PC-9 (cell line): ENCODE data around the gene KIFAP3. TPM values are rescaled to one million over a fixed set of nuclear protein-coding genes. Genes with fewer than 3 reads are reported as not detected.

Source experiments
- BruUV-seq: library from RNA; stranded (reverse); fragments of 400-500 nt; replicated peaks from 2 replicates; lab custom pipeline; 2021; lab: Mats Ljungman, UMichigan
- CTCF ChIA-PET: fragments of 300-600 bp; sonication (Branson Sonifier 250); formaldehyde crosslinking; loops from one replicate; lab custom pipeline; 2022; ENCODE audit warnings: antibody characterized with exemption; lab: Charles Lee
- POLR2A ChIA-PET: fragments of 300-600 bp; sonication (Branson Sonifier 250); formaldehyde crosslinking; loops from one replicate; lab custom pipeline; 2022; ENCODE audit warnings: antibody characterized with exemption; ENCODE audit not compliant: unreplicated experiment; lab: Charles Lee
- DNase-seq, 2 experiments: peaks; one replicate each; pipeline versions ENCODE4 v3.0.0 to v3.0.0-alpha.2; 2015 to 2022; ENCODE audit warnings: mixed read lengths in 1 of 2
- H2AFZ ChIP-seq: fragments of 200-600 bp; sonication (generic); 2 replicates; pipeline ENCODE4 v1.8.1; 2017; ENCODE audit warnings: antibody characterized with exemption
- H3F3A ChIP-seq: fragments of 200-600 bp; sonication (generic); 2 replicates; pipeline ENCODE4 v1.8.1; 2017; ENCODE audit warnings: antibody characterized with exemption, mild to moderate bottlenecking, low read depth; ENCODE audit not compliant: insufficient read depth
- H3K27ac ChIP-seq: fragments of 200-600 bp; sonication (generic); 2 replicates; pipeline ENCODE4 v1.6.1; 2016; ENCODE audit warnings: mixed run types
- H3K27me3 ChIP-seq: fragments of 200-600 bp; sonication (generic); 2 replicates; pipeline ENCODE4 v1.6.1; 2016; ENCODE audit warnings: low read depth, mixed run types; ENCODE audit not compliant: insufficient read depth
- H3K36me3 ChIP-seq: fragments of 200-600 bp; sonication (generic); 2 replicates; pipeline ENCODE4 v1.6.1; 2016; ENCODE audit warnings: low read depth, mixed run types
- H3K4me1 ChIP-seq: fragments of 200-600 bp; sonication (generic); replicated peaks from 2 replicates; pipeline ENCODE4 v1.6.1; 2016; ENCODE audit warnings: mixed run types; ENCODE audit not compliant: insufficient read depth
- H3K4me2 ChIP-seq: fragments of 200-600 bp; sonication (generic); 2 replicates; pipeline ENCODE4 v1.6.1; 2017; ENCODE audit warnings: mixed run types
- H3K4me3 ChIP-seq: fragments of 200-600 bp; sonication (generic); 2 replicates; pipeline ENCODE4 v1.6.1; 2016; ENCODE audit warnings: mixed run types
- H3K79me2 ChIP-seq: fragments of 200-600 bp; sonication (generic); 2 replicates; pipeline ENCODE4 v1.6.1; 2017; ENCODE audit warnings: low read depth, mixed run types
- H3K9me2 ChIP-seq: fragments of 200-600 bp; sonication (generic); 2 replicates; pipeline ENCODE4 v1.8.1; 2017; ENCODE audit warnings: mild to moderate bottlenecking; ENCODE audit not compliant: insufficient read depth
- H3K9me3 ChIP-seq: fragments of 200-600 bp; sonication (generic); 2 replicates; pipeline ENCODE4 v1.8.1; 2016; ENCODE audit warnings: low read depth; ENCODE audit not compliant: insufficient read depth
- H4K20me1 ChIP-seq: fragments of 200-600 bp; sonication (generic); 2 replicates; pipeline ENCODE4 v1.8.1; 2017; ENCODE audit not compliant: insufficient read depth
- EZH2 ChIP-seq: fragments of 200-600 bp; sonication (generic); IDR thresholded peaks from 2 replicates; pipeline ENCODE4 v1.8.0; 2017; ENCODE audit warnings: antibody characterized with exemption, low read depth
- intact Hi-C: fragments of 100-400 bp; cut with micrococcal nuclease; formaldehyde crosslinking; loops from one replicate; pipeline ENCODE4 v1.10.0; 2022; ENCODE audit not compliant: unreplicated experiment
- total RNA-seq: library from RNA; stranded (reverse); gene quantifications from 2 replicates; pipeline ENCODE4 v1.2.3, GENCODE V29; 2021
- TF ChIP-seq, protein P1 (sequence below): fragments of 200-600 bp; sonication (generic); conservative IDR thresholded peaks from 2 replicates; pipeline ENCODE4 v1.6.1; 2017; ENCODE audit warnings: mixed run types, antibody characterized with exemption, mild to moderate bottlenecking, moderate library complexity

Gene KIFAP3
- total RNA-seq, 1 experiment from 2014 or later = 9.7 TPM

- no TSS peak for BruUV-seq
- CTCF ChIA-PET = no interaction called here
- DNase-seq = no peak
- TF ChIP-seq, protein P1, sequence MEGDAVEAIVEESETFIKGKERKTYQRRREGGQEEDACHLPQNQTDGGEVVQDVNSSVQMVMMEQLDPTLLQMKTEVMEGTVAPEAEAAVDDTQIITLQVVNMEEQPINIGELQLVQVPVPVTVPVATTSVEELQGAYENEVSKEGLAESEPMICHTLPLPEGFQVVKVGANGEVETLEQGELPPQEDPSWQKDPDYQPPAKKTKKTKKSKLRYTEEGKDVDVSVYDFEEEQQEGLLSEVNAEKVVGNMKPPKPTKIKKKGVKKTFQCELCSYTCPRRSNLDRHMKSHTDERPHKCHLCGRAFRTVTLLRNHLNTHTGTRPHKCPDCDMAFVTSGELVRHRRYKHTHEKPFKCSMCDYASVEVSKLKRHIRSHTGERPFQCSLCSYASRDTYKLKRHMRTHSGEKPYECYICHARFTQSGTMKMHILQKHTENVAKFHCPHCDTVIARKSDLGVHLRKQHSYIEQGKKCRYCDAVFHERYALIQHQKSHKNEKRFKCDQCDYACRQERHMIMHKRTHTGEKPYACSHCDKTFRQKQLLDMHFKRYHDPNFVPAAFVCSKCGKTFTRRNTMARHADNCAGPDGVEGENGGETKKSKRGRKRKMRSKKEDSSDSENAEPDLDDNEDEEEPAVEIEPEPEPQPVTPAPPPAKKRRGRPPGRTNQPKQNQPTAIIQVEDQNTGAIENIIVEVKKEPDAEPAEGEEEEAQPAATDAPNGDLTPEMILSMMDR = no peak
- no peak for TF ChIP-seq EZH2
- peaks cover 14% of the 10 kb centered on the region; the same call in 1 of the 2 replicates for H3K4me1 ChIP-seq
- H3K36me3 ChIP-seq = no peaks in the 10 kb centered on the region
- intact Hi-C loops = loop anchor here (10.0 kb wide), 1 partner anchor 490 kb away; no protein-coding TSS in a partner anchor
- H3F3A ChIP-seq = no peaks in the 10 kb centered on the region
- H2AFZ ChIP-seq = peak overlapping the region; percentile 100
- no peak overlapping the region for H3K27ac ChIP-seq
- no peaks in the 10 kb centered on the region; the same call in 1 of the 2 replicates for H4K20me1 ChIP-seq
- no peaks in the 10 kb centered on the region for H3K27me3 ChIP-seq
- H3K79me2 ChIP-seq = 0 out of 2 replicates have a peak, but pooled peaks cover 7% of the 10 kb centered on the region
- H3K4me3 ChIP-seq = peak overlapping the region; percentile 88
- H3K9me2 ChIP-seq = no peaks in the 10 kb centered on the region
- H3K4me2 ChIP-seq = peak overlapping the region; percentile 93
- H3K9me3 ChIP-seq = no peaks in the 10 kb centered on the region
- POLR2A ChIA-PET = no interaction called here
These were observed 691 bp upstream of the KIFAP3 start for GRCh38 chr1:170075186-170075585.

- intact Hi-C loops = loop anchor here (1.0 to 10.0 kb wide), 3 partner anchors 142 to 491 kb away; partner anchors contain the start of gene SCYL3
- Histone ChIP-seq H3K4me3 (peak overlapping the region; percentile 88), H3K9me2 (no peaks in the 10 kb centered on the region), H3K36me3 (no peaks in the 10 kb centered on the region), H4K20me1 (no peaks in the 10 kb centered on the region; the same call in 1 of the 2 replicates), H3F3A (no peaks in the 10 kb centered on the region), H3K4me1 (peaks cover 14% of the 10 kb centered on the region; the same call in 1 of the 2 replicates), H3K9me3 (no peaks in the 10 kb centered on the region), H3K27me3 (no peaks in the 10 kb centered on the region), H3K79me2 (0 out of 2 replicates have a peak, but pooled peaks cover 7% of the 10 kb centered on the region), H3K4me2 (peak overlapping the region; percentile 93), H3K27ac (no peak overlapping the region), H2AFZ (peak overlapping the region; percentile 100)
- CTCF ChIA-PET = interaction anchor here (0.5 kb wide), 1 partner anchor 10 kb away, joined by 3 read pairs; no protein-coding TSS in a partner anchor
- POLR2A ChIA-PET = interaction anchor here (0.6 kb wide), 1 partner anchor 10 kb away, joined by 3 read pairs; no protein-coding TSS in a partner anchor
- BruUV-seq = no TSS peak
- no peak for TF ChIP-seq EZH2
- TF ChIP-seq, protein P1 = no peak
- DNase-seq = no peak
These were observed 624 bp downstream of the KIFAP3 start for GRCh38 chr1:170073893-170074249.

DNA sequence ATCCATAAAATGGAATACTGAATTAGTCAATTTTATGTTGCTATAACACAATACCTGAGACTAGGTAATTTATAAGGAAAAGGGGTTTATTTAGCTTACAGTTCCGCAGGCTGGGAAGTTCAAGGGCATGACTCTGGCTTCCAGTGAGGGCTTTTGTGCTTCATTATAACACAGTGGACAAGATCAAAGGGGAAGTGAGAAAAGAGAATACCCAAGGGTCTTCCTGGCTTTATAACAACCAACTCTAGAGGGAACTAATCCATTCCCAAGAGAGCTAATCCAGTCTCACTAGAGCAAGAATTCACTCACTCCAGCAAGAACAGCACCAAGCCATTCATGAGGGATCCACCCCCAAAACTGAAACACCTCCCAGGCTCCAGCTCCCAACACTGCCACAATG, 3.1 kb downstream of the KIFAP3 start:
- Histone ChIP-seq H3K4me3 (no peak overlapping the region), H3K9me2 (no peaks in the 10 kb centered on the region), H3K36me3 (no peaks in the 10 kb centered on the region), H2AFZ (no peak overlapping the region), H3F3A (no peaks in the 10 kb centered on the region), H4K20me1 (no peaks in the 10 kb centered on the region; the same call in 1 of the 2 replicates), H3K4me1 (peaks cover 14% of the 10 kb centered on the region; the same call in 1 of the 2 replicates), H3K79me2 (0 out of 2 replicates have a peak, but pooled peaks cover 7% of the 10 kb centered on the region), H3K4me2 (no peak overlapping the region), H3K9me3 (no peaks in the 10 kb centered on the region), H3K27ac (no peak overlapping the region), H3K27me3 (no peaks in the 10 kb centered on the region)
- no TSS peak for BruUV-seq
- TF ChIP-seq EZH2 = no peak
- TF ChIP-seq, protein P1 = no peak
- ChIA-PET POLR2A (no interaction called here), CTCF (no interaction called here)
- DNase-seq = no peak
- intact Hi-C loops = loop anchor here (5.0 to 10.0 kb wide), 2 partner anchors 139 to 493 kb away; no protein-coding TSS in a partner anchor
